A673 (cell line): Measurements from ENCODE around the gene ZBTB45. TPM values are rescaled to one million over a fixed set of nuclear protein-coding genes. Genes with fewer than 3 reads are reported as not detected.

Experiments
- BruUV-seq: library from RNA; stranded (reverse); fragments of 400-500 nt; replicated peaks from 2 replicates; lab custom pipeline; 2021; lab: Mats Ljungman, UMichigan
- CTCF ChIA-PET: fragments of 300-600 bp; sonication (Branson Sonifier 250); formaldehyde crosslinking; loops from one replicate; lab custom pipeline; 2022; ENCODE audit warnings: antibody characterized with exemption; lab: Charles Lee
- POLR2A ChIA-PET: fragments of 300-600 bp; sonication (Branson Sonifier 250); formaldehyde crosslinking; loops from one replicate; lab custom pipeline; 2022; ENCODE audit warnings: antibody characterized with exemption; ENCODE audit not compliant: low non-redundant PET; lab: Charles Lee
- DNase-seq: peaks from one replicate; pipeline ENCODE4 v3.0.0-alpha.2; 2015; ENCODE audit warnings: low spot score
- H3K27ac ChIP-seq: fragments of 200-600 bp; sonication (generic); 2 replicates; pipeline ENCODE4 v1.5.1; 2016; ENCODE audit warnings: mixed run types, low read depth, mild to moderate bottlenecking, mixed read lengths, antibody characterized with exemption, low read length; ENCODE audit not compliant: poor library complexity, severe bottlenecking
- H3K27me3 ChIP-seq: fragments of 200-600 bp; sonication (generic); replicated peaks from 2 replicates; pipeline ENCODE4 v1.6.1; 2017; ENCODE audit warnings: mixed run types, low read depth, mild to moderate bottlenecking, mixed read lengths, antibody characterized with exemption, low read length; ENCODE audit not compliant: insufficient read depth, poor library complexity
- H3K36me3 ChIP-seq: fragments of 200-600 bp; sonication (generic); 2 replicates; pipeline ENCODE4 v1.6.1; 2016; ENCODE audit warnings: mixed run types, mild to moderate bottlenecking, mixed read lengths, antibody characterized with exemption, low read length; ENCODE audit not compliant: insufficient read depth, poor library complexity, severe bottlenecking
- H3K4me1 ChIP-seq: fragments of 200-600 bp; sonication (generic); 2 replicates; pipeline ENCODE4 v1.6.1; 2017; ENCODE audit warnings: mixed run types, mild to moderate bottlenecking, mixed read lengths, antibody characterized with exemption, low read length; ENCODE audit not compliant: insufficient read depth, poor library complexity, severe bottlenecking
- H3K4me3 ChIP-seq: fragments of 200-600 bp; sonication (generic); 2 replicates; pipeline ENCODE4 v1.5.1; 2016; ENCODE audit warnings: low read depth, mixed run types, mild to moderate bottlenecking, mixed read lengths, low read length; ENCODE audit not compliant: poor library complexity, severe bottlenecking
- H3K9me3 ChIP-seq: fragments of 200-600 bp; sonication (generic); 2 replicates; pipeline ENCODE4 v1.6.1; 2016; ENCODE audit warnings: mixed run types, low read depth, mild to moderate bottlenecking, mixed read lengths, antibody characterized with exemption, low read length; ENCODE audit not compliant: poor library complexity, severe bottlenecking
- CTCF ChIP-seq: fragments of 300-800, 200-600 bp; sonication (generic); conservative IDR thresholded peaks from 2 replicates; pipeline ENCODE4 v1.5.1; 2017; ENCODE audit warnings: low read depth, mild to moderate bottlenecking, antibody characterized with exemption, low read length, moderate library complexity, mixed read lengths
- EZH2 ChIP-seq: fragments of 200-600 bp; sonication (generic); IDR thresholded peaks from 2 replicates; pipeline ENCODE4 v1.6.1; 2017; ENCODE audit warnings: borderline replicate concordance, low read depth, mild to moderate bottlenecking, mixed read lengths, antibody characterized with exemption, low read length; ENCODE audit not compliant: poor library complexity, severe bottlenecking
- intact Hi-C: fragments of 100-400 bp; cut with micrococcal nuclease; formaldehyde crosslinking; loops from one replicate; pipeline ENCODE4 v1.10.0; 2022; ENCODE audit not compliant: unreplicated experiment
- total RNA-seq: library from RNA; stranded (reverse); gene quantifications from 2 replicates; pipeline ENCODE4 v1.2.3, GENCODE V29; 2021

Gene ZBTB45
- total RNA-seq, 1 experiment from 2014 or later = 25.0 TPM

- DNase-seq = no peak
- Histone ChIP-seq H3K4me1 (peaks cover 13% of the 10 kb centered on the region), H3K9me3 (no peaks in the 10 kb centered on the region), H3K27ac (peak overlapping the region; percentile 85), H3K27me3 (no peaks in the 10 kb centered on the region), H3K36me3 (peaks cover 64% of the 10 kb centered on the region), H3K4me3 (peak overlapping the region; percentile 100)
- intact Hi-C loops = no loop called here
- TF ChIP-seq CTCF (no peak), EZH2 (no peak)
- ChIA-PET CTCF (no interaction called here), POLR2A (no interaction called here)
- BruUV-seq = TSS peak; percentile 47
Observed at GRCh38 chr19:58546019-58546530, 26.5 kb upstream of the ZBTB45 start.

GRCh38 chr19:58545286-58546018 lies 25.8 kb upstream of the ZBTB45 start:
- intact Hi-C loops = no loop called here
- CTCF ChIA-PET = no interaction called here
- peak overlapping the region; percentile 85 for H3K27ac ChIP-seq
- H3K4me3 ChIP-seq = peak overlapping the region; percentile 100
- H3K36me3 ChIP-seq = peaks cover 58% of the 10 kb centered on the region
- POLR2A ChIA-PET = no interaction called here
- H3K4me1 ChIP-seq = peaks cover 13% of the 10 kb centered on the region
- no peak for DNase-seq
- TF ChIP-seq EZH2 (no peak), CTCF (no peak)
- no peaks in the 10 kb centered on the region for H3K27me3 ChIP-seq
- H3K9me3 ChIP-seq = no peaks in the 10 kb centered on the region
- no TSS peak for BruUV-seq

- no TSS peak for BruUV-seq
- Histone ChIP-seq H3K4me3 (peak overlapping the region; percentile 100), H3K27me3 (no peaks in the 10 kb centered on the region), H3K4me1 (peaks cover 13% of the 10 kb centered on the region), H3K9me3 (no peaks in the 10 kb centered on the region), H3K27ac (peak overlapping the region; percentile 85), H3K36me3 (peaks cover 51% of the 10 kb centered on the region)
- no peak for TF ChIP-seq EZH2
- TF ChIP-seq CTCF = no peak
- DNase-seq = peak; percentile 73
- ChIA-PET CTCF (interaction anchor here (0.6 to 1.5 kb wide), 3 partner anchors 25 to 30 kb away, joined by 3 to 9 read pairs (median 6); partner anchors contain the start of gene ZBTB45), POLR2A (interaction anchor here (1.2 kb wide), 1 partner anchor 10 kb away, joined by 7 read pairs; the partner anchor contains the start of gene CHMP2A)
- intact Hi-C loops = no loop called here
Observed at GRCh38 chr19:58544591-58545285, 25.1 kb upstream of the ZBTB45 start.
